ENCODE data around the gene HTR1D. TPM values are rescaled to one million over a fixed set of nuclear protein-coding genes. Genes with fewer than 3 reads are reported as not detected.

The HTR1D gene
- total RNA-seq, 6 experiments from 2014 or later: not detected

DNA sequence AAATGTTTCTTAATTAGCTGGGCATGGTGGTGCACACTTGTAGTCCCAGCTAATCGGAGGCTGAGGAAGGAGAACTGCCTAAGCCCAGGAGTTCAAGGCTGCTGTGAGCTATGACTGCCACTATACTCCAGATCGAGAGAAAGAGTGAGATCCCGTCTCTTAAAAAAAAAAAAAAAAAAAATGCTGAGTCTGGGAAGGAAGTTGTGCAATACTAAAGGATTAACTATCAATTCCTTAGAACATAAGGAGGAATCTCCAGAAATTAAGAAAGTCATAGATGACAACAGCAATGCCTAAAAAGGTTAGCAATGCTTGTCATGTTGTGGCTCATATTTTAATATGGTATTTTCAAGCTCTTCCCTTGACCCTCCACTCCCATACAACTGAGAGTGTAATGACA is 53.9 kb downstream of the HTR1D start:
- 54% methylated on average over 3 of the region's 3 CpGs for WGBS (ENCODE audit: insufficient coverage, low coverage, low lambda C conversion rate, missing lambda C conversion rate)

DNA sequence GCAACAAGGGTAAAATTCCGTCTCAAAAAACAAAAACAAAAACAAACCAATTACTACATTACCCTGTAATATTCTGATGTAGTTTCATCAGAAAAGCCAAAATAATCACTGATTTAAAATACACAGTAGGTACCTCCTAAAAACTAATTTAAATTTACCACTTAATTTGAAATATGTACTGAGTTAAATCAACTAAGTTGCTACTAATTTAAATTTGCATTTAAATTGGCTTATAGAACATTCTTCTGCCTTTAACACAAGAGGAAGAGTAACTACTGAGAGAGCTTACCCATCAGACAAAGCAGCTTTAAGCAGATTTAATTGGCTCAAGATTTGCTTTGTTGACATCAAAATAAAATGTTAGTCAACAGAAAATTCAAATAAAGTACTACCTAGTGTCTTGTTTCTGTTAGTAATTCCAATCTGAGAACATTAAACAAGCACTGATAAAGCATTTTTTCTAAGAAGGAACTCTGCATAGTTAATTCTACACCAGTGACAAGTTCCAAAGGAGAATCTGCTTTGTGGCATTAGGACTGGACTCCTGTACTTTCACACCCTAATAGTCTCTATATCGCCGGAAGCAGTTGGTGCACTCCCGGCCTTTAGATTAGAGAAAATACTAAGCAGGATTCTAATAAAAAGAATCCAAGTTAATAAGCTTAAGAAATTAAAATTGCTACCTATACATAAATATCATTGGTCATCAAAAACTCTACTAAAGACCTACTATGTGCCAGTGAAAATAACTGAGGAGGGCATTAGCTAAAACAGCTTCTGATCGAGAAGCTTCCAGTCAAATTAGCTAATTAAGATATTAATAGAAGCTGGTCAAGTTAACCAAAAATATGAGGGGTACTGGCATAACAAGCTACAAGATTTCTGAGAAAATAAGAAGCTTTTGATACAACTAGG is 57.1 kb downstream of the HTR1D start:
- no peak overlapping the region for H3K27ac ChIP-seq
- H3K36me3 ChIP-seq: no peaks in the 10 kb centered on the region
- WGBS (ENCODE audit: insufficient coverage, low coverage, low lambda C conversion rate, missing lambda C conversion rate): 35% methylated on average over 5 of the region's 5 CpGs
- H3K9me3 ChIP-seq: no peaks in the 10 kb centered on the region
- no peaks in the 10 kb centered on the region for H3K27me3 ChIP-seq
- DNase-seq (no peak), ATAC-seq (peak; percentile 71 to 87 (median 82))
- intact Hi-C loops (cut with DNase I): no loop called here
- H3K4me1 ChIP-seq: peaks cover 0 to 8% (median 2%) of the 10 kb centered on the region in 4 donors
- TF ChIP-seq POLR2A (IDR thresholded peaks at IDR 0.05): no peak
- TF ChIP-seq, protein P1, sequence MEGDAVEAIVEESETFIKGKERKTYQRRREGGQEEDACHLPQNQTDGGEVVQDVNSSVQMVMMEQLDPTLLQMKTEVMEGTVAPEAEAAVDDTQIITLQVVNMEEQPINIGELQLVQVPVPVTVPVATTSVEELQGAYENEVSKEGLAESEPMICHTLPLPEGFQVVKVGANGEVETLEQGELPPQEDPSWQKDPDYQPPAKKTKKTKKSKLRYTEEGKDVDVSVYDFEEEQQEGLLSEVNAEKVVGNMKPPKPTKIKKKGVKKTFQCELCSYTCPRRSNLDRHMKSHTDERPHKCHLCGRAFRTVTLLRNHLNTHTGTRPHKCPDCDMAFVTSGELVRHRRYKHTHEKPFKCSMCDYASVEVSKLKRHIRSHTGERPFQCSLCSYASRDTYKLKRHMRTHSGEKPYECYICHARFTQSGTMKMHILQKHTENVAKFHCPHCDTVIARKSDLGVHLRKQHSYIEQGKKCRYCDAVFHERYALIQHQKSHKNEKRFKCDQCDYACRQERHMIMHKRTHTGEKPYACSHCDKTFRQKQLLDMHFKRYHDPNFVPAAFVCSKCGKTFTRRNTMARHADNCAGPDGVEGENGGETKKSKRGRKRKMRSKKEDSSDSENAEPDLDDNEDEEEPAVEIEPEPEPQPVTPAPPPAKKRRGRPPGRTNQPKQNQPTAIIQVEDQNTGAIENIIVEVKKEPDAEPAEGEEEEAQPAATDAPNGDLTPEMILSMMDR (IDR thresholded peaks at IDR 0.05): no peak
- H3K4me3 ChIP-seq: no peak overlapping the region

More for the DNA sequence above, 53.9 kb downstream of the HTR1D start:
- peaks cover 0 to 10% (median 4%) of the 10 kb centered on the region in 4 donors for H3K4me1 ChIP-seq
- no peaks in the 10 kb centered on the region for H3K9me3 ChIP-seq
- ATAC-seq (no peak), DNase-seq (no peak)
- intact Hi-C loops (cut with DNase I): no loop called here
- H3K27ac ChIP-seq: no peak overlapping the region
- no peak for TF ChIP-seq POLR2A (IDR thresholded peaks at IDR 0.05)
- TF ChIP-seq, protein P1 (IDR thresholded peaks at IDR 0.05): no peak
- no peak overlapping the region for H3K4me3 ChIP-seq
- H3K27me3 ChIP-seq: no peaks in the 10 kb centered on the region
- no peaks in the 10 kb centered on the region for H3K36me3 ChIP-seq

DNA sequence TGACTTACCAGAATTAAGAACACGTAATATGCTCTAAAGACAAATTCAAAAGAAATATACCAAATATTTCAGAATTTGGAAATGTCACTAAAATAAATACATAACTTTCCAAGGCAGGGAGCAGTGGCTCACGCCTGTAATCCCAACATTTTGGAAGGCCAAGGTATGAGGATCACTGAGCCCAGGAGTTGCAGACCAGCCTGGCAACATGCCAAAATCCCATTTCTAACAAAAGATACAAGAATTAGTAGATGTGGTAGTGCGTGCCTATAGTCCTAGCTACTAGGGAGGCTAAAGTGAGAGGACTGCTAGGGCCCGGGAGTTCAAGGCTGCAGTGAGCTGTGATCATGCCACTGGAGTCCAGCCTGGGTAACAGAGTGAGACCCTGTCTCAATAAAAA is 60.4 kb downstream of the HTR1D start:
- intact Hi-C loops (cut with DNase I): no loop called here
- H3K4me3 ChIP-seq: no peak overlapping the region
- no peaks in the 10 kb centered on the region for H3K9me3 ChIP-seq
- TF ChIP-seq, protein P1 (IDR thresholded peaks at IDR 0.05): no peak
- TF ChIP-seq POLR2A (IDR thresholded peaks at IDR 0.05): no peak
- H3K4me1 ChIP-seq: peaks cover 0 to 8% (median 2%) of the 10 kb centered on the region in 4 donors
- WGBS (ENCODE audit: insufficient coverage, low coverage, low lambda C conversion rate, missing lambda C conversion rate): 92% methylated on average over 2 of the region's 4 CpGs
- DNase-seq (no peak), ATAC-seq (no peak)
- H3K27me3 ChIP-seq: no peaks in the 10 kb centered on the region
- no peak overlapping the region for H3K27ac ChIP-seq
- H3K36me3 ChIP-seq: no peaks in the 10 kb centered on the region

DNA sequence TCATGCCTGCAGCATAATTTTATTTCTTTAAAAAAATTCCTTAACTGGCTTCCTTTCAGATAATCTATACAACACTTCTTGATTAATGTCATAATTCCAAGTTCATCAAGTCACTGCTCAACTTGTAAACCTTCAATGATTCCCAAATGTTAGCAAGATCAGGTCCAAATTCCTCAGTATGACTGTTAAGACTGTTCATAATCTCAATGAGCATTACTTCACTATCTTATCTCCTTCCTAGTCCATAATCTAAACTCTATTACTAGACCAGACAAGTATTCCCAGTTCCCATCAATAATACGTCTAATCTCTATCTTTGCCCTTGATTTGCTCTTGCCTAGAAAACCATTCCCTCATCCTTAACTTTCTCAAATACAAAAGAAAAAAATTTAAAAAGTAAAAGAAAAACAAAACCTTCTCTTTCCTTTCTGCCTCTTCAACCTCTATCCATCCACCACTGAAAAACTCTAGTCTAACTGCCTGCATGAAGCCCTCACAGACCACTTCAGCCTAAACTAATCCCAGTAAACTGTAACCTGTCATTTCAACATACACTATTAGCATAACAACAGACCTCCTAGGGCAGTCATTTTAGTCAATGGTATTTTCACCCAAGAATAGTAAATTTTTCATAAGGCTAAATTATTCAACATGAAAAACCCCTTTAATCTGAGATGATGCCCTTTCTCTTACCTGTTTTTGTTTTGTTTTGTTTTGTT is 64.2 kb downstream of the HTR1D start:
- WGBS (ENCODE audit: insufficient coverage, low coverage, low lambda C conversion rate, missing lambda C conversion rate): 60% methylated on average over 1 of the region's 1 CpG
- no peak for TF ChIP-seq POLR2A (IDR thresholded peaks at IDR 0.05)
- TF ChIP-seq, protein P1 (IDR thresholded peaks at IDR 0.05): no peak
- H3K27ac ChIP-seq: no peak overlapping the region
- H3K4me3 ChIP-seq: no peak overlapping the region
- no peaks in the 10 kb centered on the region for H3K27me3 ChIP-seq
- no peaks in the 10 kb centered on the region for H3K9me3 ChIP-seq
- intact Hi-C loops (cut with DNase I): no loop called here
- DNase-seq (no peak), ATAC-seq (no peak)
- H3K36me3 ChIP-seq: no peaks in the 10 kb centered on the region
- H3K4me1 ChIP-seq: peaks cover 0 to 25% (median 10%) of the 10 kb centered on the region in 4 donors
